Panc1 (cell line): Measurements from ENCODE around the gene PTTG1IP2. TPM values are rescaled to one million over a fixed set of nuclear protein-coding genes. Genes with fewer than 3 reads are reported as not detected.

Experiments used
- ATAC-seq: fragments of 200-7000 bp; cut with Tn5 transposase; 2 replicates; pipeline ENCODE4 v1.9.1; 2020; ENCODE audit warnings: mild to moderate bottlenecking, moderate library complexity
- BruUV-seq: library from RNA; stranded (reverse); fragments of 400-500 nt; replicated peaks from 2 replicates; lab custom pipeline; 2021; lab: Mats Ljungman, UMichigan
- CTCF ChIA-PET: fragments of 300-600 bp; sonication (Branson Sonifier 250); formaldehyde crosslinking; loops from one replicate; lab custom pipeline; 2022; ENCODE audit warnings: antibody characterized with exemption; lab: Charles Lee
- POLR2A ChIA-PET: fragments of 300-600 bp; sonication (Branson Sonifier 250); formaldehyde crosslinking; loops from one replicate; lab custom pipeline; 2022; ENCODE audit warnings: antibody characterized with exemption; lab: Charles Lee
- DNase-seq: peaks from one replicate; pipeline ENCODE4 v3.0.0-alpha.2; 2010; ENCODE audit warnings: low read depth, low spot score
- H3K27ac ChIP-seq: 2 replicates; pipeline ENCODE4 v1.5.1; 2011; ENCODE audit warnings: mild to moderate bottlenecking, low read length, inconsistent platforms
- H3K27me3 ChIP-seq: fragments of 200-500 bp; sonication (Bioruptor generic); 2 replicates; pipeline ENCODE4 v1.6.0; 2014; ENCODE audit warnings: low read length, inconsistent platforms; ENCODE audit not compliant: control insufficient read depth, insufficient read depth
- H3K36me3 ChIP-seq: fragments of 200-500 bp; sonication (Bioruptor generic); 2 replicates; pipeline ENCODE4 v1.5.1; 2014; ENCODE audit warnings: inconsistent platforms, mild to moderate bottlenecking, low read length, moderate library complexity; ENCODE audit not compliant: control insufficient read depth, insufficient read depth
- H3K4me1 ChIP-seq: 2 replicates; pipeline ENCODE4 v1.5.1; 2011; ENCODE audit warnings: inconsistent platforms, mild to moderate bottlenecking, low read length, moderate library complexity; ENCODE audit not compliant: control insufficient read depth, insufficient read depth
- H3K4me3 ChIP-seq, 2 experiments: 2 replicates each; pipeline ENCODE4 v1.5.1; 2011 to 2012; ENCODE audit warnings: low read depth in 2 of 2, low read length in 2 of 2, mild to moderate bottlenecking in 2 of 2, inconsistent platforms in 1 of 2, moderate library complexity in 1 of 2
- H3K9me3 ChIP-seq: fragments of 200-500 bp; sonication (Bioruptor generic); 2 replicates; pipeline ENCODE4 v1.5.1; 2014; ENCODE audit warnings: low read depth, mild to moderate bottlenecking, inconsistent platforms, low read length, moderate library complexity; ENCODE audit not compliant: control insufficient read depth, insufficient read depth
- CTCF ChIP-seq: fragments of 450-650 bp; IDR thresholded peaks from 2 replicates; pipeline ENCODE4 v1.5.1; 2017; ENCODE audit warnings: mild to moderate bottlenecking
- POLR2AphosphoS5 ChIP-seq: IDR thresholded peaks from 2 replicates; pipeline ENCODE4 v1.6.1; 2012; ENCODE audit warnings: mild to moderate bottlenecking, low read depth, low read length, moderate library complexity
- REST ChIP-seq, 2 experiments: IDR thresholded peaks; 2 replicates each; pipeline ENCODE4 v1.6.1; 2011 to 2012; ENCODE audit warnings: low read depth in 2 of 2, control low read depth in 1 of 2, low read length in 1 of 2, mild to moderate bottlenecking in 1 of 2, moderate library complexity in 1 of 2; ENCODE audit not compliant: insufficient read depth in 1 of 2
- SIN3A ChIP-seq: IDR thresholded peaks from 2 replicates; pipeline ENCODE4 v1.6.1; 2012; ENCODE audit warnings: low read depth, mild to moderate bottlenecking, low read length, moderate library complexity, borderline replicate concordance; ENCODE audit not compliant: insufficient read depth
- TCF7L2 ChIP-seq: IDR thresholded peaks from 2 replicates; pipeline ENCODE4 v1.6.1; 2011; ENCODE audit warnings: mild to moderate bottlenecking, low read depth, low read length, inconsistent platforms
- in situ Hi-C: cut with HindIII; loops from 2 replicates; pipeline ENCODE4 v1.10.0; 2016; ENCODE audit warnings: low sequenced_read_pairs, low pct_unique_long_range_greater_than_20kb
- intact Hi-C: fragments of 100-400 bp; cut with micrococcal nuclease; formaldehyde crosslinking; loops from one replicate; pipeline ENCODE4 v1.10.0; 2022; ENCODE audit not compliant: unreplicated experiment
- total RNA-seq: library from RNA; stranded (reverse); gene quantifications from one replicate; pipeline ENCODE4 v1.2.1, GENCODE V29; 2021; ENCODE audit not compliant: unreplicated experiment

Gene PTTG1IP2
- total RNA-seq, 1 experiment from 2014 or later = not detected

- Histone ChIP-seq H3K9me3 (no peaks in the 10 kb centered on the region), H3K27me3 (no peaks in the 10 kb centered on the region), H3K4me1 (no peaks in the 10 kb centered on the region), H3K4me3 (no peak overlapping the region), H3K27ac (no peak overlapping the region), H3K36me3 (no peaks in the 10 kb centered on the region)
- intact Hi-C loops = no loop called here
- ChIA-PET POLR2A (no interaction called here), CTCF (no interaction called here)
- no TSS peak for BruUV-seq
- no peak for DNase-seq
- ATAC-seq = no peak
- in situ Hi-C loops = no loop called here
- TF ChIP-seq POLR2AphosphoS5 (no peak), TCF7L2 (no peak), SIN3A (no peak), REST (IDR thresholded peaks at IDR 0.05; ENCODE audit: insufficient read depth in 1 of 2, low read depth in 2 of 2, low read length in 1 of 2) (no peak), CTCF (no peak)
These were observed 3.6 kb upstream of the PTTG1IP2 start for GRCh38 chr7:90465816-90466215.

DNA sequence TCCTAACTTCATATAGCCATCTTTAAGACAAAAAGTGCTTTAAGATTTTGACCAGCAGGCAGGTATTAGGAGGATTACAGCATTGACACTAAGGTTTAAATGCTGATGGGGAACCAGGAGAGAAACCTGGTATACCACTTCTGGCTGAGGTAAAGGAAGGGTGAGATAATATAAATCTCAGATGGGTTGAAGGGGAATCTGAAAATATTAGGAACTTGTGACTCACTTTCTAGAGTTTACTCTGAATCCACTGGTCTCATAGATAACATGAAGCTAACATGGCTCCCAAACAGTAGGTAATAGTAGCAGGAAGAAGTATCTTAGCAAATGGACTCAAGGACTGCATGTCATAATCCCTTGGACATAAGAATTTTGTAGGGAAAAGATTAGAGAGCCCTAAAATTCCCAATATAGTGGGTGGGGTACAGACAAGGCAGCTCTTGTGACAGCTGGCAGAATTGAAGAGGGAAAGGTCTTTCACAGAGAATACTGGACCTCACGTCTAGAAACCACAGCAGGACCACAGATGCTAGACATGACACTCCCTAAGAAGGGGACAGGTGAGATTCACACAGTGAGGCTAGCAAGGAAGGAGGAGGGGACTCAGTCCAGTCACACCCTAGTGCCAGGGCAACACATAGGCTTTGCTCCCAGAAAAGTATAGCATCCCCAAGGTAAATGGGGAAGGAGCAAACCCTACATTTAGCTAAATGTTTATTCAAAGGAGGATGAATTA, 3.5 kb downstream of the PTTG1IP2 start:
- Histone ChIP-seq H3K36me3 (no peaks in the 10 kb centered on the region), H3K27me3 (no peaks in the 10 kb centered on the region), H3K4me3 (no peak overlapping the region), H3K4me1 (no peaks in the 10 kb centered on the region), H3K9me3 (no peaks in the 10 kb centered on the region), H3K27ac (no peak overlapping the region)
- no TSS peak for BruUV-seq
- no peak for DNase-seq
- ChIA-PET CTCF (no interaction called here), POLR2A (no interaction called here)
- intact Hi-C loops = no loop called here
- no peak for ATAC-seq
- in situ Hi-C loops = no loop called here
- TF ChIP-seq POLR2AphosphoS5 (no peak), REST (IDR thresholded peaks at IDR 0.05; ENCODE audit: insufficient read depth in 1 of 2, low read depth in 2 of 2, low read length in 1 of 2) (no peak), CTCF (no peak), SIN3A (no peak), TCF7L2 (no peak)
